D341Med (cell line): ENCODE data around the gene KRT77.

ENCODE experiments used
- DNase-seq: peaks from one replicate; pipeline ENCODE4 v3.0.0; 2012; ENCODE audit warnings: low spot score

Gene KRT77

GRCh38 chr12:52691076-52691840, 12.1 kb downstream of the KRT77 start:
- DNase-seq: peak; percentile 54

- no peak for DNase-seq
Measured at GRCh38 chr12:52690351-52691075, 12.8 kb downstream of the KRT77 start.

- no peak for DNase-seq
Measured at GRCh38 chr12:52689936-52690335, 13.4 kb downstream of the KRT77 start.

- DNase-seq: no peak
Measured at GRCh38 chr12:52689239-52689638, 14.1 kb downstream of the KRT77 start.

GRCh38 chr12:52688481-52688880, 14.8 kb downstream of the KRT77 start:
- no peak for DNase-seq

- no peak for DNase-seq
Measured at GRCh38 chr12:52687497-52688385, 15.6 kb downstream of the KRT77 start.

- DNase-seq: no peak
Measured at GRCh38 chr12:52686756-52687487, 16.4 kb downstream of the KRT77 start.

- DNase-seq: no peak
Measured at GRCh38 chr12:52686063-52686462, 17.3 kb downstream of the KRT77 start.

GRCh38 chr12:52685406-52685890, 17.9 kb downstream of the KRT77 start:
- no peak for DNase-seq

GRCh38 chr12:52684431-52684830, 18.9 kb downstream of the KRT77 start:
- no peak for DNase-seq

- no peak for DNase-seq
Measured at GRCh38 chr12:52683575-52684300, 19.6 kb downstream of the KRT77 start.

GRCh38 chr12:52682938-52683574, 20.3 kb downstream of the KRT77 start:
- DNase-seq: no peak

GRCh38 chr12:52682381-52682660, 21.0 kb downstream of the KRT77 start:
- DNase-seq: no peak

GRCh38 chr12:52681526-52682380, 21.6 kb downstream of the KRT77 start:
- DNase-seq: no peak

- no peak for DNase-seq
Measured at GRCh38 chr12:52680363-52680762, 23.0 kb downstream of the KRT77 start, which contains the start of gene KRT1. Gene KRT1, minus strand, starts transcription at chr12:52680407. Its CDS starts 59 bp downstream, at chr12:52680348.

GRCh38 chr12:52679875-52680274, 23.4 kb downstream of the KRT77 start:
- no peak for DNase-seq

GRCh38 chr12:52677671-52678070, 25.7 kb downstream of the KRT77 start:
- no peak for DNase-seq

- DNase-seq: no peak
Measured at GRCh38 chr12:52677126-52677525, 26.2 kb downstream of the KRT77 start.

GRCh38 chr12:52676163-52676562, 27.2 kb downstream of the KRT77 start:
- no peak for DNase-seq

GRCh38 chr12:52675301-52675701, 28.0 kb downstream of the KRT77 start:
- DNase-seq: no peak
